Measurements from ENCODE around the gene ISYNA1. TPM values are rescaled to one million over a fixed set of nuclear protein-coding genes. Genes with fewer than 3 reads are reported as not detected.

ISYNA1 gene
- total RNA-seq, 1 experiment from 2014 or later = 236 TPM

DNA sequence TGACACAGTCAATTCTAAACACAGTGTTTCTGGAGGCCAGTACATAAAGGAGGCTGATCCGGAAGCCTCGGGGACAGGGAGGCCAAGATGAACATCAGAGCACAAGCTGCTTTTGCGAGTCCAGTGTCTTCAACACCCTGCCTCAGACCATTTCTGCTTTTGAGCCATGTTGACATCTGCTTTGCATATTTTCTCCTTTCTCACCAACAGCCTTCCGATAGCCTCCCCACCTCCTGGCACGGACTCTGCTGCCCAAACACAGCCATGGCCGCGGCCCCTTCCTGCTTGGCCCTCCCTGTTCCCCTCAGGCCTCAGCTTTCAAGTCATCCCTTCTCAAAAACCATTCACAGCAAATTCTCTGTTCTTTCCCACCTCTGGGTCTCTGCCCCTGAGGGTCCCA is 44.1 kb downstream of the ISYNA1 start (continued):
- TF ChIP-seq, protein P1, sequence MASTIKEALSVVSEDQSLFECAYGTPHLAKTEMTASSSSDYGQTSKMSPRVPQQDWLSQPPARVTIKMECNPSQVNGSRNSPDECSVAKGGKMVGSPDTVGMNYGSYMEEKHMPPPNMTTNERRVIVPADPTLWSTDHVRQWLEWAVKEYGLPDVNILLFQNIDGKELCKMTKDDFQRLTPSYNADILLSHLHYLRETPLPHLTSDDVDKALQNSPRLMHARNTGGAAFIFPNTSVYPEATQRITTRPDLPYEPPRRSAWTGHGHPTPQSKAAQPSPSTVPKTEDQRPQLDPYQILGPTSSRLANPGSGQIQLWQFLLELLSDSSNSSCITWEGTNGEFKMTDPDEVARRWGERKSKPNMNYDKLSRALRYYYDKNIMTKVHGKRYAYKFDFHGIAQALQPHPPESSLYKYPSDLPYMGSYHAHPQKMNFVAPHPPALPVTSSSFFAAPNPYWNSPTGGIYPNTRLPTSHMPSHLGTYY (CRISPR knock-in tag; IDR thresholded peaks at IDR 0.05) = no peak
- TF ChIP-seq, protein P2, sequence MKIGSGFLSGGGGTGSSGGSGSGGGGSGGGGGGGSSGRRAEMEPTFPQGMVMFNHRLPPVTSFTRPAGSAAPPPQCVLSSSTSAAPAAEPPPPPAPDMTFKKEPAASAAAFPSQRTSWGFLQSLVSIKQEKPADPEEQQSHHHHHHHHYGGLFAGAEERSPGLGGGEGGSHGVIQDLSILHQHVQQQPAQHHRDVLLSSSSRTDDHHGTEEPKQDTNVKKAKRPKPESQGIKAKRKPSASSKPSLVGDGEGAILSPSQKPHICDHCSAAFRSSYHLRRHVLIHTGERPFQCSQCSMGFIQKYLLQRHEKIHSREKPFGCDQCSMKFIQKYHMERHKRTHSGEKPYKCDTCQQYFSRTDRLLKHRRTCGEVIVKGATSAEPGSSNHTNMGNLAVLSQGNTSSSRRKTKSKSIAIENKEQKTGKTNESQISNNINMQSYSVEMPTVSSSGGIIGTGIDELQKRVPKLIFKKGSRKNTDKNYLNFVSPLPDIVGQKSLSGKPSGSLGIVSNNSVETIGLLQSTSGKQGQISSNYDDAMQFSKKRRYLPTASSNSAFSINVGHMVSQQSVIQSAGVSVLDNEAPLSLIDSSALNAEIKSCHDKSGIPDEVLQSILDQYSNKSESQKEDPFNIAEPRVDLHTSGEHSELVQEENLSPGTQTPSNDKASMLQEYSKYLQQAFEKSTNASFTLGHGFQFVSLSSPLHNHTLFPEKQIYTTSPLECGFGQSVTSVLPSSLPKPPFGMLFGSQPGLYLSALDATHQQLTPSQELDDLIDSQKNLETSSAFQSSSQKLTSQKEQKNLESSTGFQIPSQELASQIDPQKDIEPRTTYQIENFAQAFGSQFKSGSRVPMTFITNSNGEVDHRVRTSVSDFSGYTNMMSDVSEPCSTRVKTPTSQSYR (CRISPR knock-in tag; IDR thresholded peaks at IDR 0.05) = no peak
- TF ChIP-seq, protein P3, sequence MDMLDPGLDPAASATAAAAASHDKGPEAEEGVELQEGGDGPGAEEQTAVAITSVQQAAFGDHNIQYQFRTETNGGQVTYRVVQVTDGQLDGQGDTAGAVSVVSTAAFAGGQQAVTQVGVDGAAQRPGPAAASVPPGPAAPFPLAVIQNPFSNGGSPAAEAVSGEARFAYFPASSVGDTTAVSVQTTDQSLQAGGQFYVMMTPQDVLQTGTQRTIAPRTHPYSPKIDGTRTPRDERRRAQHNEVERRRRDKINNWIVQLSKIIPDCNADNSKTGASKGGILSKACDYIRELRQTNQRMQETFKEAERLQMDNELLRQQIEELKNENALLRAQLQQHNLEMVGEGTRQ (CRISPR knock-in tag; IDR thresholded peaks at IDR 0.05) = no peak
- TF ChIP-seq FOXP1 (CRISPR knock-in tag; IDR thresholded peaks at IDR 0.05; ENCODE audit: borderline replicate concordance) = no peak
- TF ChIP-seq, protein P4, sequence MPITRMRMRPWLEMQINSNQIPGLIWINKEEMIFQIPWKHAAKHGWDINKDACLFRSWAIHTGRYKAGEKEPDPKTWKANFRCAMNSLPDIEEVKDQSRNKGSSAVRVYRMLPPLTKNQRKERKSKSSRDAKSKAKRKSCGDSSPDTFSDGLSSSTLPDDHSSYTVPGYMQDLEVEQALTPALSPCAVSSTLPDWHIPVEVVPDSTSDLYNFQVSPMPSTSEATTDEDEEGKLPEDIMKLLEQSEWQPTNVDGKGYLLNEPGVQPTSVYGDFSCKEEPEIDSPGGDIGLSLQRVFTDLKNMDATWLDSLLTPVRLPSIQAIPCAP (CRISPR knock-in tag; IDR thresholded peaks at IDR 0.05) = no peak

DNA sequence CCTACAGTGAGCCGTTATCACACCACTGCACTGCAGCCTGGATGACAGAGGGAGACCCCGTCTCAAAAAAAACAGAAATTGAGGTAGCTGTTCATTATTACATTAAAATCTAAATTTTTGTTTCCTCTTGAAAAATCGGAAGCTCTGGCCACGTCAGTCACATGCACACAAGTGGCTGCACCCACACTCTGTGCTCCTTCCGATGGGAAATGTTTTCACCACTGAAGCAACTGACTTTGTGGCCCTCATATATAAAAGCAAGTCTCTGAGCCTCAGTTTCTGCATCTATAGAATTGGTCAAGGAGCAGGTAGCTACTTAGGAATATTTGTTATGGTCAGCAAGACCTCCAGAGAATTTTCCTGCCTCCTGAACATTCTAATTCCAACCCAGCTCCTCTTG is 45.0 kb downstream of the ISYNA1 start:
- CTCF ChIA-PET = interaction anchor here (0.6 to 6.1 kb wide), 3 partner anchors 9 to 113 kb away, joined by 3 to 63 read pairs (median 5); partner anchors contain the start of gene JUND
- no peak overlapping the region for H3K4me3 Mint-ChIP-seq
- H3K36me3 Mint-ChIP-seq = peaks cover 11% of the 10 kb centered on the region
- no peaks in the 10 kb centered on the region for H3K9me3 Mint-ChIP-seq
- no peak for DNase-seq (ENCODE audit: low spot score)
- peaks cover 19% of the 10 kb centered on the region for H3K27me3 Mint-ChIP-seq (ENCODE audit: low read depth)
- H3K27ac Mint-ChIP-seq = no peak overlapping the region
- no peak for ATAC-seq
- peaks cover 5% of the 10 kb centered on the region; the same call in 1 of the 2 replicates for H3K4me1 Mint-ChIP-seq
- POLR2A ChIA-PET = no interaction called here
- TF ChIP-seq GABPB1 (CRISPR knock-in tag; IDR thresholded peaks at IDR 0.05) (no peak), FOXP1 (CRISPR knock-in tag; IDR thresholded peaks at IDR 0.05; ENCODE audit: borderline replicate concordance) (no peak), NFE2L1 (CRISPR knock-in tag; IDR thresholded peaks at IDR 0.05) (no peak), OVOL2 (CRISPR knock-in tag; IDR thresholded peaks at IDR 0.05; ENCODE audit: borderline replicate concordance) (no peak), TCF7 (CRISPR knock-in tag; IDR thresholded peaks at IDR 0.05; ENCODE audit: low read depth) (no peak), MYBL2 (CRISPR knock-in tag; IDR thresholded peaks at IDR 0.05) (no peak), CREM (CRISPR knock-in tag; IDR thresholded peaks at IDR 0.05) (no peak), NR1H2 (CRISPR knock-in tag; IDR thresholded peaks at IDR 0.05) (no peak)
- TF ChIP-seq, protein P5, sequence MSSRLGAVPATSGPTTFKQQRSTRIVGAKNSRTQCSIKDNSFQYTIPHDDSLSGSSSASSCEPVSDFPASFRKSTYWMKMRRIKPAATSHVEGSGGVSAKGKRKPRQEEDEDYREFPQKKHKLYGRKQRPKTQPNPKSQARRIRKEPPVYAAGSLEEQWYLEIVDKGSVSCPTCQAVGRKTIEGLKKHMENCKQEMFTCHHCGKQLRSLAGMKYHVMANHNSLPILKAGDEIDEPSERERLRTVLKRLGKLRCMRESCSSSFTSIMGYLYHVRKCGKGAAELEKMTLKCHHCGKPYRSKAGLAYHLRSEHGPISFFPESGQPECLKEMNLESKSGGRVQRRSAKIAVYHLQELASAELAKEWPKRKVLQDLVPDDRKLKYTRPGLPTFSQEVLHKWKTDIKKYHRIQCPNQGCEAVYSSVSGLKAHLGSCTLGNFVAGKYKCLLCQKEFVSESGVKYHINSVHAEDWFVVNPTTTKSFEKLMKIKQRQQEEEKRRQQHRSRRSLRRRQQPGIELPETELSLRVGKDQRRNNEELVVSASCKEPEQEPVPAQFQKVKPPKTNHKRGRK (CRISPR knock-in tag; IDR thresholded peaks at IDR 0.05; ENCODE audit: borderline replicate concordance) = no peak

DNA sequence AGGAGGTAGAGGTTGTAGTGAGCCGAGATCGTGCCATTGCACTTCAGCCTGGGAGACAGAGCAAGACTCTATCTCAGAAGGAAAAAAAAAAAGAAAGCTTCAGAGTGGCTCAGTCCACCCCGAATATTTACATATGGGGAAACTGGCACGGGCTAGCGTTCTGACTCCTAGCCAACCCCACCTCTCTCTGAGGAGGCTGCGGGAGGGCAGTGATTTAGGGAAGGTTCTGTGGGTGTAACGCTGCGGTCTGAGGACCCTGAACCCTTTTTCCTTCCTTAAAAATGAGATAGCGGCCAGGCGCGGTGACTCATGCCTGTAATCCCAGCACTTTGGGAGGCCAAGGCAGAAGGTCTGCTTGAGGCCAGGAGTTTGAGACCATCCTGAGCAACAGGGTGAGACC is 45.5 kb downstream of the ISYNA1 start:
- Mint-ChIP-seq H3K9me3 (no peaks in the 10 kb centered on the region), H3K4me1 (peaks cover 3% of the 10 kb centered on the region; the same call in 1 of the 2 replicates), H3K4me3 (no peak overlapping the region), H3K27me3 (ENCODE audit: low read depth) (peaks cover 25% of the 10 kb centered on the region), H3K36me3 (peaks cover 11% of the 10 kb centered on the region), H3K27ac (no peak overlapping the region)
- ATAC-seq = no peak
- ChIA-PET POLR2A (no interaction called here), CTCF (interaction anchor here (0.6 to 6.1 kb wide), 4 partner anchors 9 to 140 kb away, joined by 3 to 63 read pairs (median 4); partner anchors contain the start of gene JUND)
- DNase-seq (ENCODE audit: low spot score) = no peak
- no peak for TF ChIP-seq ETV6 (CRISPR knock-in tag; IDR thresholded peaks at IDR 0.05)
- TF ChIP-seq, protein P6, sequence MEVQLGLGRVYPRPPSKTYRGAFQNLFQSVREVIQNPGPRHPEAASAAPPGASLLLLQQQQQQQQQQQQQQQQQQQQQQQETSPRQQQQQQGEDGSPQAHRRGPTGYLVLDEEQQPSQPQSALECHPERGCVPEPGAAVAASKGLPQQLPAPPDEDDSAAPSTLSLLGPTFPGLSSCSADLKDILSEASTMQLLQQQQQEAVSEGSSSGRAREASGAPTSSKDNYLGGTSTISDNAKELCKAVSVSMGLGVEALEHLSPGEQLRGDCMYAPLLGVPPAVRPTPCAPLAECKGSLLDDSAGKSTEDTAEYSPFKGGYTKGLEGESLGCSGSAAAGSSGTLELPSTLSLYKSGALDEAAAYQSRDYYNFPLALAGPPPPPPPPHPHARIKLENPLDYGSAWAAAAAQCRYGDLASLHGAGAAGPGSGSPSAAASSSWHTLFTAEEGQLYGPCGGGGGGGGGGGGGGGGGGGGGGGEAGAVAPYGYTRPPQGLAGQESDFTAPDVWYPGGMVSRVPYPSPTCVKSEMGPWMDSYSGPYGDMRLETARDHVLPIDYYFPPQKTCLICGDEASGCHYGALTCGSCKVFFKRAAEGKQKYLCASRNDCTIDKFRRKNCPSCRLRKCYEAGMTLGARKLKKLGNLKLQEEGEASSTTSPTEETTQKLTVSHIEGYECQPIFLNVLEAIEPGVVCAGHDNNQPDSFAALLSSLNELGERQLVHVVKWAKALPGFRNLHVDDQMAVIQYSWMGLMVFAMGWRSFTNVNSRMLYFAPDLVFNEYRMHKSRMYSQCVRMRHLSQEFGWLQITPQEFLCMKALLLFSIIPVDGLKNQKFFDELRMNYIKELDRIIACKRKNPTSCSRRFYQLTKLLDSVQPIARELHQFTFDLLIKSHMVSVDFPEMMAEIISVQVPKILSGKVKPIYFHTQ (CRISPR knock-in tag; IDR thresholded peaks at IDR 0.05) = no peak
- no peak for TF ChIP-seq ZNF232 (CRISPR knock-in tag; IDR thresholded peaks at IDR 0.05)
- no peak for TF ChIP-seq TP53 (CRISPR knock-in tag; IDR thresholded peaks at IDR 0.05)
- no peak for TF ChIP-seq CREM (CRISPR knock-in tag; IDR thresholded peaks at IDR 0.05)
- TF ChIP-seq ZNF138 (CRISPR knock-in tag; conservative IDR thresholded peaks at IDR 0.05) = no peak
- TF ChIP-seq, protein P7, sequence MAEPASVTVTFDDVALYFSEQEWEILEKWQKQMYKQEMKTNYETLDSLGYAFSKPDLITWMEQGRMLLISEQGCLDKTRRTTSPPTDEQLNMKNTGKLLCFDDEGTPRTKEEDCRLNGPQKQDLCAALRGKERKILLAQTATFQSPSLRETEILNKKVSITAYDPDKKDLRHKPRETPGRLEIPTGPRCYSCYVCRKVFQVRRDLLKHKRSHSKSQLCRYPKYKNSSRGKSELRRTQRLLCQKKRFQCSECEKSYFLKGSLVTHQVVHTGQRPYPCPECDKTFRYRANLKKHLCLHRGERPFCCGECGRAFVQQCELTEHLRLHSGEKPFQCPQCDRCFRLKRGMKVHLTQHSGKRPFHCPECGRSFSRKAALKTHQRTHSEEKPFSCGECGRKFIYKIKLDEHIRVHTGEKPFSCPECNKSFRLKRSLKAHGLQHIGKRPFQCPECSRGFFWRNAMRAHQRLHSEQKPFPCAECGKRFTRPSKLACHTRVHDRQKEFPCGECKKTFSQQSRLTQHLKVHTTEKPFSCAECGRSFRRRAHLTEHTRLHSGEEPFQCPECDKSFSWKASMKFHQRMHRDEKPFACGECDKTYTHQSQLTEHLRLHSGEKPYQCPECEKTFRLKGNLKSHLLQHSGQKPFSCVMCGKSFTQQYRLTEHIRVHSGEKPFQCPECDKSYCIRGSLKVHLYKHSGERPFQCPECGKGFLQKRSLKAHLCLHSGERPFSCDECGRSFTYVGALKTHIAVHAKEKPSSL (CRISPR knock-in tag; conservative IDR thresholded peaks at IDR 0.05) = no peak
- TF ChIP-seq GRHL2 (CRISPR knock-in tag; IDR thresholded peaks at IDR 0.05; ENCODE audit: insufficient replicate concordance, severe bottlenecking) = no peak

All from WTC11 (cell line).